SH-SY5Y (cell line): ENCODE measurements around the gene MSRB3.

ENCODE experiments used
- GATA2 ChIP-seq: IDR thresholded peaks from 2 replicates; pipeline ENCODE4 v1.6.1; 2011; ENCODE audit warnings: mild to moderate bottlenecking, low read depth, low read length
- GATA3 ChIP-seq: IDR thresholded peaks from 2 replicates; pipeline ENCODE4 v1.6.1; 2011; ENCODE audit warnings: low read depth, mild to moderate bottlenecking, low read length, moderate library complexity

GRCh38 chr12:65460063-65460462 lies 181.6 kb downstream of the MSRB3 start:
- TF ChIP-seq GATA2 (no peak), GATA3 (no peak)
